ENCODE data around the gene CENPX. TPM values are rescaled to one million over a fixed set of nuclear protein-coding genes. Genes with fewer than 3 reads are reported as not detected.

CENPX gene
- total RNA-seq, 1 experiment from 2014 or later, result 77.9 TPM

DNA sequence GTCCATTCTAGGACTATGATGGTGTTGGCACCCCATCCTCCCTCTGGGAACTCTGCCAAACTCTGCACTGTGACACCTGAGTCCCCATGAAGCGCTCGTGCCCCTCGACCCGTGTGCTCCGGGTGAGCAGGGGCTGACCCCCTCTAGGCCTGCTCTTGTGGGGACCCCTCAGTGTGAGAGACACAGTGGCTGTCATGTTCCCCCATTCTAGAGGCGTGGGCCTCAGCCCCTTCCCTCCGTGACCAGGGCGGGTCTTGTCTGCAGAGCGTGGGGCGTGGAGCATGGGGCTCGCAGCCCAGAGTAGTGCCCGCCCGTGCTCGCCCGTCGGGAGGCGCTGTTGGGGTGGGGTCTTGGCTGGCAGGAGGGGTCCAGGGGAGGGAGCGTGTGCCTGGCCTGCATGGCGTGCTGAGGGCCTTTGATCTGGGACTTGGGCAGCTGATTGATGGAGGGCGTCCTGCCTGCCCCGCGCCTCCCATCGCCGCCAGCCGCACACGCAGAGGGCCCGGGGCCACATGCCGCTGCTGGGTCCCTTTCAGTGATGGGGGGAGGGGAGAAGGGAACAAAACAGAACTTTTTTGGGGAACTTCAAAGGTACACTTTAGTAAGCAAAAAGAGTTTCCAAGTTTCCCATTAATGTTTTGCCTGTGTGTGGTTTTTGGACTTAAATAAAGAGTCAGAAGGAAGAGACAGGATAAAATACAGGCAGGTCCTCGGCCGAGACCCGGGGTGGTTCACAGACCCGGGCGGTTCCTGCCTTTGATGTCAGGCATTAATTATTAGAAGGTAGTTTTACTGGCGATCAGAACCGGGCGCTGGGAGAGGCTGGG lies 22.5 kb downstream of the CENPX start:
- no peaks in the 10 kb centered on the region for H3K79me1 ChIP-seq (ENCODE audit: insufficient read depth, low read depth, low read length, poor library complexity, severe bottlenecking)
- H3T11ph ChIP-seq (ENCODE audit: low read length), result no peak overlapping the region
- H2AFZ ChIP-seq (ENCODE audit: low read length), result no peak overlapping the region
- no peaks in the 10 kb centered on the region for H3K79me2 ChIP-seq (ENCODE audit: insufficient read depth, low read length)
- no peak overlapping the region for H2BK15ac ChIP-seq (ENCODE audit: low read depth, low read length)
- no peak overlapping the region for H4K91ac ChIP-seq (ENCODE audit: insufficient read length, low read depth, low read length)
- H3K9me3 ChIP-seq (ENCODE audit: control insufficient read depth, low read depth, low read length), result no peaks in the 10 kb centered on the region
- no peak overlapping the region for H3K23ac ChIP-seq (ENCODE audit: insufficient read length, low read depth, low read length)
- H3K27me3 ChIP-seq (ENCODE audit: insufficient read depth, low read length), result no peaks in the 10 kb centered on the region
- H3K9ac ChIP-seq (ENCODE audit: extremely low read depth, insufficient read length, low read length), result no peak overlapping the region
- H4K5ac ChIP-seq (ENCODE audit: insufficient read length, low read depth, low read length), result no peak overlapping the region
- H2BK120ac ChIP-seq (ENCODE audit: low read depth, low read length, poor library complexity, severe bottlenecking), result no peak overlapping the region
- no peak overlapping the region for H3K14ac ChIP-seq (ENCODE audit: insufficient read depth, low read length)
- Mint-ChIP-seq H3K36me3 (ENCODE audit: insufficient read depth in 1 of 3, low read depth in 3 of 3) (peaks cover 0 to 9% (median 9%) of the 10 kb centered on the region in 3 experiments; a peak in 6 of 7 replicates), H3K27ac (no peak overlapping the region), H3K4me1 (no peaks in the 10 kb centered on the region), H3K9me3 (no peaks in the 10 kb centered on the region), H3K27me3 (ENCODE audit: low read depth) (no peaks in the 10 kb centered on the region), H3K4me3 (peak overlapping the region in 1 of 2 experiments; percentile 12; a peak in 1 of 5 replicates)
- no peak overlapping the region for H2BK12ac ChIP-seq (ENCODE audit: insufficient read length, low read depth, low read length)
- TF ChIP-seq, protein P1, sequence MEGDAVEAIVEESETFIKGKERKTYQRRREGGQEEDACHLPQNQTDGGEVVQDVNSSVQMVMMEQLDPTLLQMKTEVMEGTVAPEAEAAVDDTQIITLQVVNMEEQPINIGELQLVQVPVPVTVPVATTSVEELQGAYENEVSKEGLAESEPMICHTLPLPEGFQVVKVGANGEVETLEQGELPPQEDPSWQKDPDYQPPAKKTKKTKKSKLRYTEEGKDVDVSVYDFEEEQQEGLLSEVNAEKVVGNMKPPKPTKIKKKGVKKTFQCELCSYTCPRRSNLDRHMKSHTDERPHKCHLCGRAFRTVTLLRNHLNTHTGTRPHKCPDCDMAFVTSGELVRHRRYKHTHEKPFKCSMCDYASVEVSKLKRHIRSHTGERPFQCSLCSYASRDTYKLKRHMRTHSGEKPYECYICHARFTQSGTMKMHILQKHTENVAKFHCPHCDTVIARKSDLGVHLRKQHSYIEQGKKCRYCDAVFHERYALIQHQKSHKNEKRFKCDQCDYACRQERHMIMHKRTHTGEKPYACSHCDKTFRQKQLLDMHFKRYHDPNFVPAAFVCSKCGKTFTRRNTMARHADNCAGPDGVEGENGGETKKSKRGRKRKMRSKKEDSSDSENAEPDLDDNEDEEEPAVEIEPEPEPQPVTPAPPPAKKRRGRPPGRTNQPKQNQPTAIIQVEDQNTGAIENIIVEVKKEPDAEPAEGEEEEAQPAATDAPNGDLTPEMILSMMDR (conservative IDR thresholded peaks at IDR 0.05), result 0 out of 3 replicates have a peak, but pooled peaks have one; percentile 13
- H3K18ac ChIP-seq (ENCODE audit: insufficient read length, low read depth, low read length), result no peak overlapping the region
- no CpG with 5 or more reads among the region's 36 CpGs for WGBS (ENCODE audit: extremely low coverage, insufficient read length, low lambda C conversion rate)
- H3K23me2 ChIP-seq (ENCODE audit: insufficient read length, low read depth, low read length, poor library complexity, severe bottlenecking), result no peaks in the 10 kb centered on the region
- no peak overlapping the region for H4K8ac ChIP-seq (replicated peaks; ENCODE audit: insufficient read length, low read depth, low read length)
- no peak overlapping the region for H3K4me2 ChIP-seq (ENCODE audit: insufficient read depth, insufficient read length, low read length)
- no peak overlapping the region for H2AK5ac ChIP-seq (ENCODE audit: insufficient read length, low read length)
- DNase-seq, result no peak
- H3K4ac ChIP-seq (ENCODE audit: low read depth, low read length), result no peak overlapping the region
- H3K56ac ChIP-seq (ENCODE audit: insufficient read length, low read depth, low read length), result no peak overlapping the region
- no peaks in the 10 kb centered on the region for H4K20me1 ChIP-seq (ENCODE audit: control insufficient read depth, insufficient read depth, insufficient read length)
- no peaks in the 10 kb centered on the region for H3K4me1 ChIP-seq (ENCODE audit: insufficient read depth, low read length)
- H2BK5ac ChIP-seq (ENCODE audit: insufficient read length, low read length), result no peak overlapping the region
- no peak overlapping the region for H3K27ac ChIP-seq (ENCODE audit: insufficient read length, low read depth, low read length)
- no peak overlapping the region for H2BK20ac ChIP-seq (ENCODE audit: low read depth, low read length, poor library complexity, severe bottlenecking)

All from H9 (cell line).